GM12872 (cell line): Measurements from ENCODE around the gene CXCL14.

ENCODE experiments used
- CTCF ChIP-seq: IDR thresholded peaks from 3 replicates; pipeline ENCODE4 v1.5.1; 2011; ENCODE audit warnings: low read depth, mild to moderate bottlenecking, low read length, moderate library complexity; ENCODE audit not compliant: insufficient read depth

Gene CXCL14

GRCh38 chr5:135602882-135603721, 24.3 kb upstream of the CXCL14 start:
- TF ChIP-seq CTCF: no peak

- TF ChIP-seq CTCF: no peak
Measured at GRCh38 chr5:135601466-135601865, 22.7 kb upstream of the CXCL14 start.

- no peak for TF ChIP-seq CTCF
Measured at GRCh38 chr5:135600971-135601381, 22.2 kb upstream of the CXCL14 start.

GRCh38 chr5:135600152-135600570, 21.4 kb upstream of the CXCL14 start:
- TF ChIP-seq CTCF: no peak

- no peak for TF ChIP-seq CTCF
Measured at GRCh38 chr5:135599421-135600151, 20.8 kb upstream of the CXCL14 start.

- TF ChIP-seq CTCF: no peak
Measured at GRCh38 chr5:135598691-135599395, 20.1 kb upstream of the CXCL14 start.

- no peak for TF ChIP-seq CTCF
Measured at GRCh38 chr5:135596788-135597187, 18.0 kb upstream of the CXCL14 start.
